GM12878 (cell line): ENCODE measurements around the gene ATXN7L1. TPM values are rescaled to one million over a fixed set of nuclear protein-coding genes. Genes with fewer than 3 reads are reported as not detected.

ENCODE experiments used
- ATAC-seq: fragments of 200-7000 bp; cut with Tn5 transposase; 3 replicates; pipeline ENCODE4 v1.9.1; 2020; ENCODE audit warnings: mild to moderate bottlenecking, moderate library complexity
- BruUV-seq: library from RNA; stranded (reverse); fragments of 400-500 nt; replicated peaks from 2 replicates; lab custom pipeline; 2021; lab: Mats Ljungman, UMichigan
- CTCF ChIA-PET: fragments of 300-600 bp; sonication (Branson Sonifier 250); formaldehyde crosslinking; extraction: SDS; loops from one replicate; lab custom pipeline; 2021; ENCODE audit warnings: inconsistent platforms; lab: Yijun Ruan, JAX
- POLR2A ChIA-PET: fragments of 350-600 bp; formaldehyde crosslinking; extraction: SDS; loops from one replicate; lab custom pipeline; 2021; ENCODE audit warnings: inconsistent platforms; lab: Charles Lee
- RAD21 ChIA-PET: fragments of 300-600 bp; sonication (Branson Sonifier 250); formaldehyde crosslinking; loops from one replicate; lab custom pipeline; 2023; ENCODE audit warnings: antibody characterized with exemption; ENCODE audit not compliant: unreplicated experiment; lab: Charles Lee
- SMC1A ChIA-PET: fragments of 300-600 bp; sonication (Branson Sonifier 250); formaldehyde crosslinking; loops from one replicate; lab custom pipeline; 2023; ENCODE audit not compliant: unreplicated experiment, uncharacterized antibody; lab: Charles Lee
- DNase-seq: peaks from one replicate; pipeline ENCODE4 v3.0.0-alpha.2; 2011; ENCODE audit warnings: low read depth, low spot score
- FAIRE-seq: peaks from 3 replicates; lab custom pipeline; 2011; peaks lifted over from hg19 to GRCh38; lab: Jason Lieb, UNC
- H2AFZ ChIP-seq: 2 replicates; pipeline ENCODE4 v1.6.0; 2011; ENCODE audit warnings: low read depth, low read length, control low read depth; ENCODE audit not compliant: control insufficient read depth
- H3K27ac ChIP-seq: 2 replicates; pipeline ENCODE4 v1.5.1; 2011; ENCODE audit warnings: control low read depth; ENCODE audit not compliant: control insufficient read depth, insufficient read depth
- H3K27me3 ChIP-seq, 2 experiments: replicated peaks in 1 of 2; 2 replicates each; pipeline versions ENCODE4 v1.6.0 to v1.6.1; 2011; ENCODE audit warnings: low read length in 1 of 2; ENCODE audit not compliant: control insufficient read depth in 2 of 2, insufficient read depth in 2 of 2
- H3K36me3 ChIP-seq, 2 experiments: 2 replicates each; pipeline ENCODE4 v1.5.1; 2011; ENCODE audit warnings: low read length in 1 of 2; ENCODE audit not compliant: control insufficient read depth in 2 of 2, insufficient read depth in 2 of 2
- H3K4me1 ChIP-seq: 2 replicates; pipeline ENCODE4 v1.6.1; 2011; ENCODE audit warnings: mild to moderate bottlenecking, low read length, moderate library complexity, mixed read lengths; ENCODE audit not compliant: control insufficient read depth, insufficient read depth
- H3K4me2 ChIP-seq: 2 replicates; pipeline ENCODE4 v1.6.0; 2011; ENCODE audit warnings: control low read depth; ENCODE audit not compliant: control insufficient read depth, insufficient read depth
- H3K4me3 ChIP-seq: fragments of 200-600 bp; sonication (generic); 2 replicates; pipeline ENCODE4 v1.5.1; 2016
- H3K79me2 ChIP-seq: 2 replicates; pipeline ENCODE4 v1.6.0; 2011; ENCODE audit warnings: low read length; ENCODE audit not compliant: control insufficient read depth, insufficient read depth
- H3K9ac ChIP-seq: 2 replicates; pipeline ENCODE4 v1.8.0; 2011; ENCODE audit warnings: low read length, control low read depth, mixed read lengths; ENCODE audit not compliant: control insufficient read depth, insufficient read depth
- H3K9me3 ChIP-seq: replicated peaks from 3 replicates; pipeline ENCODE4 v1.5.1; 2011; ENCODE audit warnings: mild to moderate bottlenecking, low read length; ENCODE audit not compliant: control insufficient read depth, insufficient read depth
- H4K20me1 ChIP-seq: 2 replicates; pipeline ENCODE4 v1.6.0; 2011; ENCODE audit not compliant: control insufficient read depth, insufficient read depth
- BMI1 ChIP-seq: fragments of 450-650 bp; IDR thresholded peaks from 2 replicates; pipeline ENCODE4 v1.6.1; 2016; ENCODE audit warnings: mild to moderate bottlenecking, moderate library complexity, borderline replicate concordance
- CEBPZ ChIP-seq: fragments of 150-350 bp; IDR thresholded peaks from 2 replicates; pipeline ENCODE4 v1.6.1; 2016; ENCODE audit warnings: low read depth, low read length
- EGR1 ChIP-seq, 2 experiments: IDR thresholded peaks; 1 replicate in 1 of 2; 2 replicates in 1 of 2; pipeline ENCODE4 v1.6.1; 2011 to 2012; ENCODE audit warnings: low read depth in 2 of 2, low read length in 2 of 2, borderline replicate concordance in 1 of 2, mild to moderate bottlenecking in 1 of 2, moderate library complexity in 1 of 2
- FOXK2 ChIP-seq: fragments of 450-650 bp; IDR thresholded peaks from 2 replicates; pipeline ENCODE4 v1.6.1; 2017; ENCODE audit warnings: mild to moderate bottlenecking, moderate library complexity
- FOXM1 ChIP-seq: IDR thresholded peaks from 2 replicates; pipeline ENCODE4 v1.6.1; 2012; ENCODE audit warnings: low read depth, mild to moderate bottlenecking, inconsistent platforms, low read length, moderate library complexity
- JUND ChIP-seq: IDR thresholded peaks from 2 replicates; pipeline ENCODE4 v1.6.1; 2012; ENCODE audit warnings: low read depth, mild to moderate bottlenecking, low read length, improper control_type of control experiment, moderate library complexity
- KAT2A ChIP-seq: conservative IDR thresholded peaks from 2 replicates; pipeline ENCODE4 v1.6.1; 2011; ENCODE audit warnings: low read depth, low read length; ENCODE audit not compliant: control insufficient read depth
- KDM1A ChIP-seq: fragments of 200-600 bp; sonication (generic); IDR thresholded peaks from 2 replicates; pipeline ENCODE4 v1.6.1; 2016; ENCODE audit warnings: borderline replicate concordance
- MLLT1 ChIP-seq: fragments of 450-650 bp; IDR thresholded peaks from 2 replicates; pipeline ENCODE4 v1.6.1; 2016; ENCODE audit warnings: mild to moderate bottlenecking
- NR2F1 ChIP-seq: fragments of 450-650 bp; conservative IDR thresholded peaks from 2 replicates; pipeline ENCODE4 v1.6.1; 2017; ENCODE audit warnings: mild to moderate bottlenecking
- PAX5 ChIP-seq: IDR thresholded peaks from 2 replicates; pipeline ENCODE4 v1.6.1; 2011; ENCODE audit warnings: low read depth, low read length, borderline replicate concordance
- PML ChIP-seq: IDR thresholded peaks from 2 replicates; pipeline ENCODE4 v1.6.1; 2012; ENCODE audit warnings: low read length, inconsistent platforms
- POLR2A ChIP-seq: IDR thresholded peaks from 2 replicates; pipeline ENCODE4 v1.6.1; 2011; ENCODE audit warnings: low read depth, mild to moderate bottlenecking, low read length
- RAD21 ChIP-seq: IDR thresholded peaks from 2 replicates; pipeline ENCODE4 v1.6.1; 2011; ENCODE audit warnings: mild to moderate bottlenecking, low read depth, low read length, moderate library complexity; ENCODE audit not compliant: insufficient read depth
- ZNF207 ChIP-seq: fragments of 450-650 bp; IDR thresholded peaks from 2 replicates; pipeline ENCODE4 v1.6.1; 2014; ENCODE audit warnings: antibody characterized with exemption, mild to moderate bottlenecking, borderline replicate concordance
- WGBS: methylation state at CpG from one replicate; pipeline ENCODE4 v1.1.6; 2016; ENCODE audit warnings: low lambda C conversion rate; ENCODE audit not compliant: insufficient replicate concordance, insufficient coverage; ENCODE audit errors: missing lambda C conversion rate; 5-methylcytosine and 5-hydroxymethylcytosine counted together
- in situ Hi-C: fragments of 300-500 bp; cut with MboI; formaldehyde crosslinking; loops from 9 replicates; pipeline ENCODE4 v1.14.3; 2018; ENCODE audit warnings: mixed read lengths
- intact Hi-C: fragments of 100-400 bp; cut with micrococcal nuclease; formaldehyde crosslinking; loops from one replicate; pipeline ENCODE4 v1.14.2; 2022; ENCODE audit not compliant: unreplicated experiment
- polyA plus RNA-seq, 11 experiments: library from polyadenylated mRNA; depleted of rRNA in 4 of 11; unstranded in 6 of 11; stranded (reverse) in 5 of 11; fragments of >200 nt; fragmentation: Nextera tagmentation in 4 of 11; fragmentation: Illumina TruSeq in 1 of 11; extraction: Ambion mirVana in 4 of 11; extraction: Trizol in 1 of 11; gene quantifications; 1 replicate in 1 of 11; 2 replicates in 10 of 11; pipeline versions ENCODE4 v1.2.1 to v1.2.3, GENCODE V29; 2011 to 2016; ENCODE audit warnings: inconsistent platforms in 2 of 11, missing spikeins in 2 of 11, low read depth in 1 of 11
- total RNA-seq, 4 experiments: library from RNA; depleted of rRNA in 3 of 4; stranded (reverse); fragments of >200 nt in 3 of 4; fragmentation: Illumina TruSeq in 1 of 4; extraction: Trizol in 1 of 4; gene quantifications; 2 replicates each; pipeline versions ENCODE4 v1.2.1 to v1.2.3, GENCODE V29; 2013 to 2021

ATXN7L1 gene
- total and polyA plus RNA-seq, 10 of the 15 experiments (the other 5 are each of a cell fraction or from before 2014, with no cell fraction given): 0.40 to 2.9 (median 1.2) TPM

- Histone ChIP-seq H2AFZ (no peak overlapping the region), H3K36me3 (no peaks in the 10 kb centered on the region), H4K20me1 (no peaks in the 10 kb centered on the region), H3K4me1 (no peaks in the 10 kb centered on the region), H3K9me3 (no peaks in the 10 kb centered on the region), H3K4me2 (no peak overlapping the region), H3K27ac (no peak overlapping the region), H3K4me3 (no peak overlapping the region), H3K27me3 (peaks cover 11 to 13% of the 10 kb centered on the region in 2 experiments), H3K9ac (no peak overlapping the region), H3K79me2 (no peaks in the 10 kb centered on the region)
- SMC1A ChIA-PET: interaction anchor here (0.7 to 1.8 kb wide), 5 partner anchors 12 to 120 kb away, joined by 3 to 10 read pairs (median 3); no protein-coding TSS in a partner anchor
- DNase-seq (no peak), FAIRE-seq (no peak), ATAC-seq (no peak)
- 5% methylated on average over 6 of the region's 6 CpGs for WGBS
- no TSS peak for BruUV-seq
- intact Hi-C loops (loop anchor here (10.0 kb wide), 1 partner anchor 226 kb away; no protein-coding TSS in a partner anchor), in situ Hi-C loops (no loop called here)
- RAD21 ChIA-PET: interaction anchor here (1.1 to 1.6 kb wide), 3 partner anchors 115 to 120 kb away, joined by 3 to 6 read pairs (median 4); no protein-coding TSS in a partner anchor
- CTCF ChIA-PET: interaction anchor here (0.6 to 1.1 kb wide), 3 partner anchors 10 to 274 kb away, joined by 3 read pairs; no protein-coding TSS in a partner anchor
- no peak for TF ChIP-seq RAD21
- TF ChIP-seq FOXK2: no peak
- TF ChIP-seq POLR2A: no peak
- no peak for TF ChIP-seq CEBPZ
- no peak for TF ChIP-seq FOXM1
- no peak for TF ChIP-seq ZNF207
- no peak for TF ChIP-seq KAT2A
- no peak for TF ChIP-seq MLLT1
- no peak for TF ChIP-seq KDM1A
- TF ChIP-seq PML: no peak
- TF ChIP-seq BMI1: no peak
- TF ChIP-seq NR2F1: no peak
- TF ChIP-seq PAX5: no peak
- TF ChIP-seq EGR1 (IDR thresholded peaks at IDR 0.05; ENCODE audit: borderline replicate concordance in 1 of 2, low read depth in 2 of 2, low read length in 2 of 2): no peak
- TF ChIP-seq JUND: no peak
- POLR2A ChIA-PET: no interaction called here
These were observed 4.4 kb upstream of the ATXN7L1 start for GRCh38 chr7:105880571-105881330.
